ENCODE results near the gene TMEM52. TPM values are rescaled to one million over a fixed set of nuclear protein-coding genes. Genes with fewer than 3 reads are reported as not detected.
A peak's percentile ranks its signal among the peaks of the same experiment; 100 is the strongest.

The TMEM52 gene
- total RNA-seq, 5 donors from 2014 or later (not counting 1 experiment from before 2014, with no cell fraction given): 0.28 to 0.93 (median 0.69) TPM; not detected in 2

DNA sequence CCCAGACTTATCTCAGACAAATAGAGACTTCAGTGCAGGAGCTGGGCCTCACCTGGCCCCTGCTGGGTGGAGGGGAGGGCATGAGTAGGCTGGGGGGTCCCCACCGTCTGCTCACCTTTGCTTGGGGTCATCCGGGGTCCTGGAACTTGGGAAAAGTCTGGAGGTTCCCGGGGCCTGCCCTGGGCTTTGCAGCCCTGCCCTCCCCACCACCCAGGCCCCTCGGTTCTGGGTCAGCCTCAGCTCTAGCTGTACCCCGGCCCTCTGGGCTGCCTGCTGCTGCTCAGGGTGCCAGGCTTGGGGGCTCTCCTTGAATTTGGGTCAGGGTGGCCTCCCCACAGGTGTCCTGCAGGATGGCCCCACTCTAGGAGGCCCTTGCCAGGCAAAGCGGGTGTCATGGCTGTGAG, 2.4 kb upstream of the TMEM52 start:
- Histone ChIP-seq H3K27ac (ENCODE audit: low read length) (no peak overlapping the region), H3K9me3 (no peaks in the 10 kb centered on the region), H3K4me1 (ENCODE audit: control insufficient read depth in 1 of 2, extremely low read depth in 1 of 2, insufficient read depth in 2 of 2, low read length in 2 of 2) (peaks cover 0 to 28% of the 10 kb centered on the region in 2 experiments), H3K4me3 (ENCODE audit: control insufficient read depth in 1 of 2, extremely low read depth in 1 of 2, low read length in 1 of 2) (no peak overlapping the region), H3K36me3 (ENCODE audit: control insufficient read depth in 2 of 2, extremely low read depth in 1 of 2, insufficient read depth in 1 of 2, low read length in 1 of 2) (no peaks in the 10 kb centered on the region), H3K27me3 (replicated peaks in 1 of 2; ENCODE audit: control insufficient read depth in 2 of 2, extremely low read depth in 1 of 2, insufficient read depth in 2 of 2, low read length in 1 of 2) (peaks cover 0 to 4% of the 10 kb centered on the region in 2 experiments)
- WGBS (ENCODE audit: insufficient coverage): 78% methylated on average over 4 of the region's 6 CpGs
- Mint-ChIP-seq H3K9me3 (no peaks in the 10 kb centered on the region), H3K36me3 (no peaks in the 10 kb centered on the region), H3K4me3 (no peak overlapping the region), H3K27ac (no peak overlapping the region), H3K27me3 (no peaks in the 10 kb centered on the region), H3K4me1 (peaks cover 0 to 11% (median 0%) of the 10 kb centered on the region in 3 donors)
- DNase-seq: no peak
- no peak for ATAC-seq (replicated peaks in 1 of 4)
- ChIA-PET CTCF (no interaction called here), POLR2A (no interaction called here)

DNA sequence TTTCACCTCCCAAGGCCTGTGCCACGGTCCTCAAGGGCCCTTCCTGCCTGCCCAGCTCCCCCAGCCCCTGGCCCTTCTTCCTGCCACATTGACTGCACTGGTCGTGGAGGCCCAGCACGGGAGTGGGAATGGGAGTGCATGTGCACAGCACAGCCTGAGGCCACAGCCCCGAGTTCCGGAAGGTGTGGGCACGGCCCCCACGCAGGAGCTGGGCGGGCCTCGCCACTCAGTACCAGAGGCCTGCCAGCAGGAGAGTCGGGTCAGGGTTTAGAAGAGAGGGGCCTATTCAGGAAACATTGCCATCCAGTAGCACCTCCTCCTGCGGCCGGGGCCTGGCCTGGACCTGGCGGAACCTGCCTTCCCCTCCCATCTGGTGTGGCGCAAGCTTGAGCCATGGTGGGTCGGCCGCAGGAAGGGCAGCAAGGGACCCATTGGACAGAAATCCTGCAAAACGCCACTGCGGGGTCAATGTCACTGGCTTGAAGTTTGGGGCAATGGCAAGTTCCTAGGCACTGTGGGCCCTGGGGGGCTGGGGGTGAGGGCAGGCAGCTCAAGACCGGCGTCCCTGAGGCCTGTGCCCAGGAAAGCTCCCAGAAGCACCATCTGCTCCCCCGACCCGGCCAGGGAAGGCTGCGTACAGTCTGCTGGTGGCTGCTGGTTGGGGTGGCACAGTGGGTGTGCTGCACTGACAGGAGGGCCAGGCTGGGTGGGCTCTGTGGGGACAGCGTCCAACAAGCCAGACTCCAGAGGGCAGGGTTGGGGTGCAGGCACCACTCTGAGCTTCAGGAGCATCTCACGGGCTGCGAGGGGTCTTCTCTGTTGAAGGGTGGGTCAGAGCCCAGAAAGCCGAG, 1.8 kb upstream of the TMEM52 start:
- no peaks in the 10 kb centered on the region for H3K9me3 ChIP-seq
- H3K36me3 ChIP-seq (ENCODE audit: control insufficient read depth in 2 of 2, extremely low read depth in 1 of 2, insufficient read depth in 1 of 2, low read length in 1 of 2): no peaks in the 10 kb centered on the region
- H3K36me3 Mint-ChIP-seq: no peaks in the 10 kb centered on the region
- peaks cover 0 to 8% of the 10 kb centered on the region in 2 experiments for H3K27me3 ChIP-seq (replicated peaks in 1 of 2; ENCODE audit: control insufficient read depth in 2 of 2, extremely low read depth in 1 of 2, insufficient read depth in 2 of 2, low read length in 1 of 2)
- peaks cover 0 to 28% of the 10 kb centered on the region in 2 experiments for H3K4me1 ChIP-seq (ENCODE audit: control insufficient read depth in 1 of 2, extremely low read depth in 1 of 2, insufficient read depth in 2 of 2, low read length in 2 of 2)
- ChIA-PET POLR2A (no interaction called here), CTCF (no interaction called here)
- H3K4me3 Mint-ChIP-seq: no peak overlapping the region
- no peak overlapping the region for H3K4me3 ChIP-seq (ENCODE audit: control insufficient read depth in 1 of 2, extremely low read depth in 1 of 2, low read length in 1 of 2)
- ATAC-seq (replicated peaks in 1 of 4) (no peak), DNase-seq (no peak)
- peak overlapping the region; percentile 63 for H3K27ac ChIP-seq (ENCODE audit: low read length)
- no peaks in the 10 kb centered on the region for H3K27me3 Mint-ChIP-seq
- 89% methylated on average over 24 of the region's 27 CpGs for WGBS (ENCODE audit: insufficient coverage)
- H3K9me3 Mint-ChIP-seq: no peaks in the 10 kb centered on the region
- no peak overlapping the region for H3K27ac Mint-ChIP-seq
- H3K4me1 Mint-ChIP-seq: peaks cover 0 to 11% (median 0%) of the 10 kb centered on the region in 3 donors

DNA sequence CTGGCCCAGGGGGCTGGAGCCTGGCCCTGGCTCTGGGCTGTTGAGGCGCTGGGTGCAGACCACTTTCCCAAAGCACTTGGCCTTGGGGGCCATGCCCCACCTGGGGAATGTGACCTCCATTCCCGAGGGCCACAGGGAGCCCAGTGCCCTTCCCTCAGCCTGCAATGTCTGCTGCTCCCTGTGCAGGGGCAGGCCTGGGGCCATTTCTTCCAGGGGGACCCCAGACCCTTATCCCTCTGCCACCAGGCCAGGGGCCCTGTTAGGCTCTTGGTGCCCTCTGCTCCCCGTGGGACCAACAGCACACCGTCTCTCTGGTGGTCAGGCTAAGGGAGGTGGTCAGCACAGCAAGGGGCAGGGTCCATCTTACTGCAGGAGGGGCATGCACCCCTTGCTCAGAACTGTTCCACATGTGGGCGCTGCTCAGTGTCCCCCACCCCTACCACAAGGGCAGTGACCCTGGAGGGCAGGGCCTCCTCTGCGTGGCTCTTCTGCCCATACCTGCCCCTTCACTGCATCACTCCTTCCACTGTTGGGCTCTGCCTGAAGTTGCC, 1.1 kb upstream of the TMEM52 start:
- CTCF ChIA-PET: no interaction called here
- H3K9me3 ChIP-seq: no peaks in the 10 kb centered on the region
- no peak for ATAC-seq (replicated peaks in 1 of 4)
- H3K4me3 ChIP-seq (ENCODE audit: control insufficient read depth in 1 of 2, extremely low read depth in 1 of 2, low read length in 1 of 2): peak overlapping the region in 1 of 2 donors; percentile 39
- WGBS (ENCODE audit: insufficient coverage): 87% methylated on average over 6 of the region's 6 CpGs
- H3K4me1 Mint-ChIP-seq: peaks cover 0 to 11% (median 0%) of the 10 kb centered on the region in 3 donors
- peak overlapping the region in 1 of 3 donors; percentile 62 for H3K4me3 Mint-ChIP-seq
- peaks cover 0 to 28% of the 10 kb centered on the region in 2 experiments for H3K4me1 ChIP-seq (ENCODE audit: control insufficient read depth in 1 of 2, extremely low read depth in 1 of 2, insufficient read depth in 2 of 2, low read length in 2 of 2)
- DNase-seq: no peak
- H3K27me3 ChIP-seq (replicated peaks in 1 of 2; ENCODE audit: control insufficient read depth in 2 of 2, extremely low read depth in 1 of 2, insufficient read depth in 2 of 2, low read length in 1 of 2): peaks cover 0 to 11% of the 10 kb centered on the region in 2 experiments
- H3K27ac Mint-ChIP-seq: no peak overlapping the region
- no peaks in the 10 kb centered on the region for H3K36me3 Mint-ChIP-seq
- H3K27me3 Mint-ChIP-seq: no peaks in the 10 kb centered on the region
- no peaks in the 10 kb centered on the region for H3K36me3 ChIP-seq (ENCODE audit: control insufficient read depth in 2 of 2, extremely low read depth in 1 of 2, insufficient read depth in 1 of 2, low read length in 1 of 2)
- H3K9me3 Mint-ChIP-seq: no peaks in the 10 kb centered on the region
- peak overlapping the region; percentile 63 for H3K27ac ChIP-seq (ENCODE audit: low read length)
- POLR2A ChIA-PET: no interaction called here

DNA sequence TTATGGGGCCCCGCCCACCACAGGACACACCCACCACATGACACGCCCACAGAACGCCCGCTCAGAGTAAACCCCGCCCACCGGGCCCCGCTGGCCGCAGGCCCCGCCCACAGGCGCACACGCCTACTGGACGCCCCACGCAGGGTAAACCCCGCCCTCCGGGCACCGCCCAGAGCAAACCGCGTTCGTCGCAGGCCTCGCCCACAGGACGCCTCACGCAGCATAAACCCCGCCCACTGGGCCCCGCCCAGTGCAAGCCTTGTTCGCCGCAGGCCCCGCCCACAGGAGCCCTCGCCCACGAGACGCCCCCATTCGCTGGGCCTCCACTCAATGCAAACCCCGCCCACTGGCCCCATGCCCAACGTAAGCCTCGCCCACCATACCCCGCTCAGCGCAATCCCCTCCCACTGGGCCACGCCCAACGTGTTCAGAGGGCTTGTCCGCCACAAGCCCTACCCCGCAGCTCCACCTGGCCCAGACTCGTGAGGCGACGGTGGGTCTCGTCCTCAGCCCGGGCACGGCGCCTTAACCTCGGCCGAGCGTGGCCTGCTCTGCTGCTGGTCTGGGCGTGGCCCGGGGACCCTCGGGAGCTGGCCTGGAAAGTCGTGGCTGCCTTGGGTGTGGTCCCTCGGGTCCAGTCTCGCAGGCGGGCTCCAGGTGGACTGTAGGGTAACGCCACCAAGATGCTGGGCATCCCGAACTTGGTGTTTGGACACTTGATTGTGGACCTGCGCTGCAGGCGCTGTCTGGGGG, 401 bp upstream of the TMEM52 start:
- Mint-ChIP-seq H3K36me3 (no peaks in the 10 kb centered on the region), H3K4me3 (peak overlapping the region; percentile 62 to 69 (median 64)), H3K9me3 (no peaks in the 10 kb centered on the region), H3K27me3 (no peaks in the 10 kb centered on the region), H3K4me1 (peaks cover 0 to 11% (median 0%) of the 10 kb centered on the region in 3 donors), H3K27ac (peak overlapping the region; percentile 43 to 72)
- H3K4me3 ChIP-seq (ENCODE audit: control insufficient read depth in 1 of 2, extremely low read depth in 1 of 2, low read length in 1 of 2): peak overlapping the region; percentile 35 to 39
- H3K9me3 ChIP-seq: no peaks in the 10 kb centered on the region
- H3K4me1 ChIP-seq (ENCODE audit: control insufficient read depth in 1 of 2, extremely low read depth in 1 of 2, insufficient read depth in 2 of 2, low read length in 2 of 2): peaks cover 0 to 28% of the 10 kb centered on the region in 2 experiments
- POLR2A ChIA-PET: no interaction called here
- CTCF ChIA-PET: no interaction called here
- H3K27ac ChIP-seq (ENCODE audit: low read length): peak overlapping the region; percentile 63
- ATAC-seq (replicated peaks in 1 of 4): peak; percentile 86 to 93 (median 89)
- H3K27me3 ChIP-seq (replicated peaks in 1 of 2; ENCODE audit: control insufficient read depth in 2 of 2, extremely low read depth in 1 of 2, insufficient read depth in 2 of 2, low read length in 1 of 2): peaks cover 0 to 17% of the 10 kb centered on the region in 2 experiments
- H3K36me3 ChIP-seq (ENCODE audit: control insufficient read depth in 2 of 2, extremely low read depth in 1 of 2, insufficient read depth in 1 of 2, low read length in 1 of 2): no peaks in the 10 kb centered on the region
- whole genome bisulfite sequencing (ENCODE audit: insufficient coverage): 13% methylated on average over 62 of the region's 62 CpGs
- DNase-seq: peak; percentile 98 to 100 (median 100)

DNA sequence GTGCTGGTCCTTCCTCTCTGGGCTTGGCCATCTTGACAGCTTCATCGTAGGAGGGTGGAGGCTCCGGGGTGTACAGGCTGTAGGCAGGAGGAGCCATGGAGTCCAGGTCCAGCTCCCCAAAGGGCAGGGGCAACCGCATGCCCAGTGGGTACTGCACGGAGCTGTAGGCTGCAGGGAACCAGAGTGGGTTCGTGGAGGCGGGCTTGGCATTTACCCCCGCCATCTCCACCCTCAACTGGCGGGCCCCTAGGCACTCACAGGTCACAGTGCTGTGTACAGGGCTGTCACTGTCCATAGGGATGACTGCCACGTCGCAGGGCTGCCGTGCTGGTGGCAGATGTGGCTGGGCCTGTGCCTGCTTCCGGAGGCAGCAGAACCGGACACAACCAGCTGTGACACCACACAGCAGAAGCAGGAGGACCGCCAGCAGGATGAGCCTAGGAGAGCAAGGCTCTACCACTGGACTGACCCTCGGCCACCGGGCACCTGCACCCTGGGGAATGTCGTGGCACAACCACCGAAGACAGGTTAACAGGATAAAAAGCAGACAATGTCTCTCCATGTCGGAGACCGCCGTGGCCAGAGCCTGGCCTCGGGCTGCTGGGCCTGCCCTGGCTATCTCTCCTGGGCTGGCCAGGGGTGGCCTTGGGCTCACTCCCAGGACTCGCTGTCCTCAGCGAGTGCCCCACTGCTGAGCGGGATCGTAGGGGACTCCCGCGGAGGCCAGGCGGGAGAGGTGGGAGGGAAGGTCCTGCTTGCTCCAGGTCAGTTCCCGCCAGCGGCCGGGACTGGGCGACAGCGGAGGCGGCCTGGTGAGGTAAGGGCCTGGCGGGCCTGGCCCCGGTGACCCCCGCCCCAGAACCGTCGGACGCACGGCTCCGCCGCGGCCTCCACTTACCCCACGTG, 831 bp downstream of the TMEM52 start:
- Mint-ChIP-seq H3K4me3 (peak overlapping the region; percentile 43 to 62 (median 49)), H3K4me1 (peaks cover 0 to 11% (median 0%) of the 10 kb centered on the region in 3 donors), H3K9me3 (no peaks in the 10 kb centered on the region), H3K27ac (no peak overlapping the region), H3K36me3 (no peaks in the 10 kb centered on the region), H3K27me3 (peaks cover 0 to 4% of the 10 kb centered on the region in 2 donors)
- POLR2A ChIA-PET: no interaction called here
- CTCF ChIA-PET: no interaction called here
- 53% methylated on average over 46 of the region's 46 CpGs for WGBS (ENCODE audit: insufficient coverage)
- Histone ChIP-seq H3K36me3 (ENCODE audit: control insufficient read depth in 2 of 2, extremely low read depth in 1 of 2, insufficient read depth in 1 of 2, low read length in 1 of 2) (no peaks in the 10 kb centered on the region), H3K4me3 (ENCODE audit: control insufficient read depth in 1 of 2, extremely low read depth in 1 of 2, low read length in 1 of 2) (peak overlapping the region in 1 of 2 donors; percentile 35), H3K27me3 (replicated peaks in 1 of 2; ENCODE audit: control insufficient read depth in 2 of 2, extremely low read depth in 1 of 2, insufficient read depth in 2 of 2, low read length in 1 of 2) (peaks cover 0 to 29% of the 10 kb centered on the region in 2 experiments), H3K4me1 (ENCODE audit: control insufficient read depth in 1 of 2, extremely low read depth in 1 of 2, insufficient read depth in 2 of 2, low read length in 2 of 2) (peaks cover 0 to 28% of the 10 kb centered on the region in 2 experiments), H3K9me3 (no peaks in the 10 kb centered on the region), H3K27ac (ENCODE audit: low read length) (no peak overlapping the region)
- no peak for DNase-seq
- no peak for ATAC-seq (replicated peaks in 1 of 4)
